ENCODE data around the gene CALHM5. TPM values are rescaled to one million over a fixed set of nuclear protein-coding genes. Genes with fewer than 3 reads are reported as not detected.

Gene CALHM5
- total RNA-seq, 1 donor from 2014 or later: 1.9 TPM

DNA sequence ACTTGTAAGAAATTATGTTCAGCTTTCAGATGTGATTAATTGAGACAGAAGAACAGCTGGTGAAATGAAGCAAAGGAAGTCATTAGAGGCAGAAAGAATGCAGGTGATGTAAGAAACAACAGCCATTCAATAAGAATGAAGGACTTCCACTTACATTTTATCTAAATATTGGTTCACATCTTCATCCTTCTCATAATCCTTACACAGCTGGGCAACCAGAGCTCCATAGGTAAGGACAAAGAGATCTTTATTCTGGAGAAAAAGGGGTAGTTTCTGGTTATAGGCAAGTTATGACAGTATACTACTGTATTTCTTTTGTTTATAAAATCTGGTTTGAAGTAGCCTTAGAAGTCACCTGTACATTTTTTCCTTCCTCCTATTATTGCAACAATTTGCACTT lies 31.7 kb downstream of the CALHM5 start:
- Histone ChIP-seq H3K27me3 (peaks cover 17% of the 10 kb centered on the region), H3K36me3 (no peaks in the 10 kb centered on the region), H3K4me1 (no peaks in the 10 kb centered on the region), H3K4me3 (no peak overlapping the region), H3K9me3 (no peaks in the 10 kb centered on the region), H3K27ac (no peak overlapping the region)
- intact Hi-C loops (cut with DNase I): no loop called here
- no peak for DNase-seq
- no peak for ATAC-seq
- TF ChIP-seq, protein P1, sequence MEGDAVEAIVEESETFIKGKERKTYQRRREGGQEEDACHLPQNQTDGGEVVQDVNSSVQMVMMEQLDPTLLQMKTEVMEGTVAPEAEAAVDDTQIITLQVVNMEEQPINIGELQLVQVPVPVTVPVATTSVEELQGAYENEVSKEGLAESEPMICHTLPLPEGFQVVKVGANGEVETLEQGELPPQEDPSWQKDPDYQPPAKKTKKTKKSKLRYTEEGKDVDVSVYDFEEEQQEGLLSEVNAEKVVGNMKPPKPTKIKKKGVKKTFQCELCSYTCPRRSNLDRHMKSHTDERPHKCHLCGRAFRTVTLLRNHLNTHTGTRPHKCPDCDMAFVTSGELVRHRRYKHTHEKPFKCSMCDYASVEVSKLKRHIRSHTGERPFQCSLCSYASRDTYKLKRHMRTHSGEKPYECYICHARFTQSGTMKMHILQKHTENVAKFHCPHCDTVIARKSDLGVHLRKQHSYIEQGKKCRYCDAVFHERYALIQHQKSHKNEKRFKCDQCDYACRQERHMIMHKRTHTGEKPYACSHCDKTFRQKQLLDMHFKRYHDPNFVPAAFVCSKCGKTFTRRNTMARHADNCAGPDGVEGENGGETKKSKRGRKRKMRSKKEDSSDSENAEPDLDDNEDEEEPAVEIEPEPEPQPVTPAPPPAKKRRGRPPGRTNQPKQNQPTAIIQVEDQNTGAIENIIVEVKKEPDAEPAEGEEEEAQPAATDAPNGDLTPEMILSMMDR (IDR thresholded peaks at IDR 0.05): no peak

DNA sequence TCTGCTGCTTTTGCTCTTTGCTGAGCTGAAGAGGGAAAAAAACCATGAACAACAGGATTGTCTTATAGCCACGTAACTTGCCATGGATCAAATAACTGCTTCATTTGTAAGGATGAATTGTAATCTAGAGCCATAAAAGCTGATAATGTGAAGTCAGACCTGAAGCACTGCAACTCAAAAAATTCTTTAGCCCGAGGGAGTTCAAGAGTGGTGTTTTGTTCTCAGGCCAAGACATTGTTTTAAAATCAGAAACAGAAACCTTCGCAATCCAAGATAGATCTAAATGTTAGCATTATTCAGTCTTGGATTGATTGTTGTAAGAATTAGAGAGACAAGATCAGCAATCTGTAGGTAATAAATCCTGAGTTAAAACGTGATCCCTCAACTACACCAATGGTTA lies 34.2 kb downstream of the CALHM5 start, which contains the start of gene TRAPPC3L:
TRAPPC3L (minus strand) TSS at position 34 of the 400 bp plus-strand sequence. CDS start 170 bp downstream, outside the sequence.
- peaks cover 16% of the 10 kb centered on the region for H3K27me3 ChIP-seq
- intact Hi-C loops (cut with DNase I): no loop called here

DNA sequence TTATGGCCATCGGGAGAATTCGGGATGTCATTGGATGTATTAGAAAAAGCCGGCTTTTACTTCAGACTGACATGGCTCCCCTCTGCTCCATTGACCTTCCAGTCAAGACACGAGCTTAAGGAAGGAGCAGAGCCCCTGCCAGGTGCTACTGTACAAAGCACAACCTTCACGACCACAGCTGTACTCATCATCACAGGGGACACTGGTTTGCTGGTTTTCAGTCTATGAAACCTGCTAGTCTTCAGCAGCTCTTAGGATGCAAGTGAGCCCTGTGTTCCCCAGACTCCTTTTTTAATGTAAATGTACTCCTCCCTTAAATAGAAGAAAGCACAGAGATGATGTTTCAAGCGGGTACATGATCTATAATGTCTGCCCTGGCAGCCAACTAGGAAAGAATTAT lies 35.9 kb downstream of the CALHM5 start:
- ATAC-seq: no peak
- intact Hi-C loops (cut with DNase I): no loop called here
- Histone ChIP-seq H3K4me3 (no peak overlapping the region), H3K4me1 (no peaks in the 10 kb centered on the region), H3K36me3 (no peaks in the 10 kb centered on the region), H3K27me3 (no peaks in the 10 kb centered on the region), H3K9me3 (no peaks in the 10 kb centered on the region), H3K27ac (no peak overlapping the region)
- no peak for DNase-seq
- TF ChIP-seq, protein P1 (IDR thresholded peaks at IDR 0.05): no peak

More for the DNA sequence above, 34.2 kb downstream of the CALHM5 start, which contains the start of gene TRAPPC3L:
- no peak within 1 kb of the TSS for H3K4me3 ChIP-seq
- DNase-seq: no peak
- TF ChIP-seq, protein P1 (IDR thresholded peaks at IDR 0.05): no peak
- H3K4me1 ChIP-seq: no peaks in the 10 kb centered on the region
- H3K9me3 ChIP-seq: no peaks in the 10 kb centered on the region
- H3K36me3 ChIP-seq: no peaks in the 10 kb centered on the region
- no peak within 1 kb of the TSS for H3K27ac ChIP-seq
- no peak for ATAC-seq

DNA sequence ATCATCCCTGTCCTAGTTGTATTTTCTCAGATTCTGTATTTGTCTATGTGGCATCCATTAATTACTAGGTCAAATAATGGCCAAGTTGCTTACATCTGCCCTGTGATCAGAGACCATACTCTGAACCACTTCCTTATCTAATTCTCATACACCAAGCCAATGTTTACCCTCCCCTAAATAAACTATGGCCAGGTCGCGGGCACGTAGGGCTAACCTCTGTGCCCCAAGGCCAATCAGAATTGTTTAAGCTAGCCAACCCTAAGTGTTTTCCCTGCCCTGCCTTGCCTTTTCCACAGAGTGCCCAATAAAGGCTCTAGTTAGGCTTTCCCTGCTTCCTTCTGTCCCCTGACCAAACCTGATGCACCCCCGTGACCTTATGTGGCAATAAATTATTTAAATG lies 39.4 kb downstream of the CALHM5 start:
- DNase-seq: no peak
- intact Hi-C loops (cut with DNase I): no loop called here
- Histone ChIP-seq H3K4me1 (no peaks in the 10 kb centered on the region), H3K27me3 (no peaks in the 10 kb centered on the region), H3K27ac (no peak overlapping the region), H3K9me3 (no peaks in the 10 kb centered on the region), H3K4me3 (no peak overlapping the region), H3K36me3 (no peaks in the 10 kb centered on the region)
- TF ChIP-seq, protein P1 (IDR thresholded peaks at IDR 0.05): no peak
- no peak for ATAC-seq

DNA sequence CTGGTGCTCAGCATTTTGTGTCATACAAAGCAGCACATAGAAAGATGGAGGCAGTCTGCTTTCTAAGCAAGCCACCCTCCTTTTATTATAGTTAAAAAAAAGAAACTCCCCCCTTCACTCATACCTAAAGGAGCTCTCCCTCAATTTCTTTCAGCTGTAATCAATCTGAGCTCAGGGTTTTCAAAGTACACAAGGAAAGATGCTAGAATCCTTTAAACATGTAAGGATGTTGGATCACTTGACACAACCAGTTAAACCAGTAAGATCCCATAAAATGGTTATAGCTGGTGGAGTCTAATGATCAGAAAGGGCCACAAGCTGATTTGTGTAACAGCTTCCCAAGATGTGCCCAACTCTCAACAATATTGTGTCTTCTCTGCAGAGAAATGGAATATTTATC lies 42.0 kb downstream of the CALHM5 start, which contains the start of gene CALHM4:
CALHM4 (plus strand) TSS at position 301 of the 400 bp plus-strand sequence; CDS start at position 344, 43 bp downstream.
- Histone ChIP-seq H3K27ac (no peak within 1 kb of the TSS), H3K4me3 (no peak within 1 kb of the TSS), H3K36me3 (no peaks in the 10 kb centered on the region), H3K4me1 (no peaks in the 10 kb centered on the region), H3K27me3 (no peaks in the 10 kb centered on the region), H3K9me3 (no peaks in the 10 kb centered on the region)
- TF ChIP-seq, protein P1 (IDR thresholded peaks at IDR 0.05): no peak
- DNase-seq (no peak), ATAC-seq (no peak)
- intact Hi-C loops (cut with DNase I): no loop called here

DNA sequence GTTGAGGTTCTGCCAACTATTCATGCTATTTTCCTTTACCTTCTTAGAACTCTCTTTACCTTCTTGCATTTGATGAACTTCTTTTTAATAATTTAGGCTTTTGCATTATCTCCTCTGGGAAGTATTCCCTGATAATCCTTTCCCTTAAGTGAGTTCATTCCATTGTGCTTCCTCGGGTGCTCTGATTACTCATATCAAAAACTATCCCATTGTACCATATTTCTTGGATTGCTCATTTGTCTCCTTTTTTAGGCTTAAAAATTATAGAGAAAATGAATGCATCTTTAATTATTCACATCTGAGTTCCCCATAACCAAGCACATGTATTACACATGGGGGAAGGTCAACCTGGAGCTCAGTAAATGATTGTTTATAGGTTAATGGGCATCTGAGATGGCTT lies 44.6 kb downstream of the CALHM5 start:
- H3K27me3 ChIP-seq: no peaks in the 10 kb centered on the region
- no peaks in the 10 kb centered on the region for H3K4me1 ChIP-seq
- no peaks in the 10 kb centered on the region for H3K36me3 ChIP-seq
- DNase-seq (no peak), ATAC-seq (no peak)
- intact Hi-C loops (cut with DNase I): no loop called here
- H3K4me3 ChIP-seq: no peak overlapping the region
- TF ChIP-seq, protein P1 (IDR thresholded peaks at IDR 0.05): no peak
- H3K9me3 ChIP-seq: no peaks in the 10 kb centered on the region
- no peak overlapping the region for H3K27ac ChIP-seq

Measured in upper lobe of right lung (tissue), 1 donor.